Liver (tissue), 9 donors: Measurements from ENCODE around the gene VAC14. TPM values are rescaled to one million over a fixed set of nuclear protein-coding genes. Genes with fewer than 3 reads are reported as not detected.

Source experiments
- DNase-seq: peaks from one replicate; pipeline ENCODE4 v3.0.0-alpha.2; 2017; ENCODE audit warnings: low spot score
- H3K27ac ChIP-seq, 2 donors: one replicate each; pipeline ENCODE4 v1.7.0; 2013; ENCODE audit warnings: inconsistent platforms in 2 of 2, low read length in 2 of 2, control low read depth in 1 of 2, low read depth in 1 of 2, mild to moderate bottlenecking in 1 of 2
- H3K27me3 ChIP-seq, 4 donors: one replicate each; pipeline versions ENCODE4 v1.6.1 to v1.7.0; 2013; ENCODE audit warnings: low read length in 3 of 4, inconsistent platforms in 1 of 4, mild to moderate bottlenecking in 1 of 4, moderate library complexity in 1 of 4; ENCODE audit not compliant: control insufficient read depth in 4 of 4, insufficient read depth in 4 of 4
- H3K36me3 ChIP-seq, 4 donors: one replicate each; pipeline versions ENCODE4 v1.6.1 to v1.7.0; 2013; ENCODE audit warnings: low read length in 3 of 4, mild to moderate bottlenecking in 3 of 4, low read depth in 1 of 4, moderate library complexity in 1 of 4; ENCODE audit not compliant: control insufficient read depth in 4 of 4, insufficient read depth in 3 of 4
- H3K4me1 ChIP-seq, 4 donors: one replicate each; pipeline versions ENCODE4 v1.6.1 to v1.7.0; 2013; ENCODE audit warnings: low read length in 3 of 4, mild to moderate bottlenecking in 3 of 4, moderate library complexity in 1 of 4; ENCODE audit not compliant: control insufficient read depth in 4 of 4, insufficient read depth in 4 of 4
- H3K4me3 ChIP-seq, 3 donors: one replicate each; pipeline versions ENCODE4 v1.6.1 to v1.7.0; 2013; ENCODE audit warnings: low read length in 3 of 3, control low read depth in 1 of 3, low read depth in 1 of 3, mild to moderate bottlenecking in 1 of 3
- H3K9ac ChIP-seq, 2 donors: one replicate each; pipeline ENCODE4 v1.7.0; 2013; ENCODE audit warnings: low read length in 2 of 2, mild to moderate bottlenecking in 2 of 2, moderate library complexity in 2 of 2, control low read depth in 1 of 2, low read depth in 1 of 2
- H3K9me3 ChIP-seq, 4 donors: one replicate each; pipeline versions ENCODE4 v1.6.1 to v1.7.0; 2013; ENCODE audit warnings: low read length in 3 of 4; ENCODE audit not compliant: control insufficient read depth in 4 of 4
- EGR1 ChIP-seq, 2 donors: IDR thresholded peaks; 2 replicates each; pipeline ENCODE4 v1.6.1; 2016 to 2018; ENCODE audit warnings: antibody characterized with exemption in 2 of 2, low read depth in 2 of 2
- FOXA1 ChIP-seq: IDR thresholded peaks from 2 replicates; pipeline ENCODE4 v1.6.1; 2016; ENCODE audit warnings: antibody characterized with exemption
- FOXA2 ChIP-seq: IDR thresholded peaks from 2 replicates; pipeline ENCODE4 v1.6.1; 2016; ENCODE audit warnings: antibody characterized with exemption
- HNF4A ChIP-seq, 2 donors: conservative IDR thresholded peaks; 2 replicates each; pipeline ENCODE4 v1.6.1; 2016; ENCODE audit warnings: antibody characterized with exemption in 2 of 2, mild to moderate bottlenecking in 2 of 2
- HNF4G ChIP-seq: IDR thresholded peaks from 2 replicates; pipeline ENCODE4 v1.6.1; 2016; ENCODE audit warnings: antibody characterized with exemption
- JUND ChIP-seq, 2 donors: IDR thresholded peaks; 2 replicates each; pipeline ENCODE4 v1.6.1; 2016; ENCODE audit warnings: antibody characterized with exemption in 2 of 2
- RAD21 ChIP-seq, 2 donors: IDR thresholded peaks; 2 replicates each; pipeline ENCODE4 v1.6.1; 2016; ENCODE audit warnings: antibody characterized with exemption in 2 of 2, mild to moderate bottlenecking in 2 of 2
- RXRA ChIP-seq, 2 donors: IDR thresholded peaks; 2 replicates each; pipeline ENCODE4 v1.6.1; 2017 to 2018; ENCODE audit warnings: antibody characterized with exemption in 2 of 2, mild to moderate bottlenecking in 1 of 2
- SP1 ChIP-seq: IDR thresholded peaks from 2 replicates; pipeline ENCODE4 v1.6.1; 2018; ENCODE audit warnings: antibody characterized with exemption, mild to moderate bottlenecking
- TAF1 ChIP-seq: conservative IDR thresholded peaks from 2 replicates; pipeline ENCODE4 v1.6.1; 2016; ENCODE audit warnings: antibody characterized with exemption, mild to moderate bottlenecking
- YY1 ChIP-seq: IDR thresholded peaks from 2 replicates; pipeline ENCODE4 v1.6.1; 2016; ENCODE audit warnings: antibody characterized with exemption, mild to moderate bottlenecking
- ZBTB33 ChIP-seq: IDR thresholded peaks from 2 replicates; pipeline ENCODE4 v1.6.1; 2016; ENCODE audit warnings: antibody characterized with exemption
- WGBS: extraction: QIAGEN DNeasy Blood & Tissue Kit; methylation state at CpG from one replicate; pipeline ENCODE4 v1.1.7; 2013; 5-methylcytosine and 5-hydroxymethylcytosine counted together
- polyA plus RNA-seq, 2 donors: library from polyadenylated mRNA; stranded (reverse) in 1 of 2; unstranded in 1 of 2; fragments of 200-250 nt in 1 of 2; fragments of >200 nt in 1 of 2; fragmentation: Nextera tagmentation in 1 of 2; extraction: Ambion mirVana in 1 of 2; gene quantifications; one replicate each; pipeline versions ENCODE4 v1.2.1 to v1.2.3, GENCODE V29; 2013 to 2015
- total RNA-seq, 2 donors: library from RNA; depleted of rRNA; stranded (reverse); fragments of >200 nt; gene quantifications; one replicate each; pipeline ENCODE4 v1.2.3, GENCODE V29; 2014
- TF ChIP-seq, protein P1 (sequence below): IDR thresholded peaks from 2 replicates; pipeline ENCODE4 v1.6.1; 2016; ENCODE audit warnings: antibody characterized with exemption
- TF ChIP-seq, protein P2 (sequence below): IDR thresholded peaks from 2 replicates; pipeline ENCODE4 v1.6.1; 2016; ENCODE audit warnings: antibody characterized with exemption
- TF ChIP-seq, protein P3 (sequence below): fragments of 150-350 bp; IDR thresholded peaks from 2 replicates; pipeline ENCODE4 v1.5.1; 2017; ENCODE audit warnings: improper control_type of control experiment, low read depth, low read length; ENCODE audit not compliant: missing input control
- TF ChIP-seq, protein P4 (sequence below): IDR thresholded peaks from 2 replicates; pipeline ENCODE4 v1.6.1; 2016; ENCODE audit warnings: antibody characterized with exemption, mild to moderate bottlenecking
- donor health status: healthy.
- donor health status: healthy.
- donor health status: healthy.
- donor health status: healthy.
- donor health status: healthy.

VAC14 gene
- total and polyA plus RNA-seq, 4 donors, result 16.7 to 29.8 (median 20.5) TPM

- no peaks in the 10 kb centered on the region for H3K27me3 ChIP-seq
- no peak overlapping the region for H3K4me3 ChIP-seq
- no peak overlapping the region for H3K27ac ChIP-seq
- TF ChIP-seq HNF4G, result no peak
- no peak for TF ChIP-seq JUND (IDR thresholded peaks at IDR 0.05)
- TF ChIP-seq YY1, result no peak
- TF ChIP-seq ZBTB33, result no peak
- TF ChIP-seq, protein P1, sequence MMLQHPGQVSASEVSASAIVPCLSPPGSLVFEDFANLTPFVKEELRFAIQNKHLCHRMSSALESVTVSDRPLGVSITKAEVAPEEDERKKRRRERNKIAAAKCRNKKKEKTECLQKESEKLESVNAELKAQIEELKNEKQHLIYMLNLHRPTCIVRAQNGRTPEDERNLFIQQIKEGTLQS, result no peak
- TF ChIP-seq FOXA2, result no peak
- TF ChIP-seq RAD21 (IDR thresholded peaks at IDR 0.05), result no peak
- no peak for TF ChIP-seq HNF4A (conservative IDR thresholded peaks at IDR 0.05)
- TF ChIP-seq SP1, result no peak
- no peak for TF ChIP-seq TAF1
- TF ChIP-seq, protein P2, sequence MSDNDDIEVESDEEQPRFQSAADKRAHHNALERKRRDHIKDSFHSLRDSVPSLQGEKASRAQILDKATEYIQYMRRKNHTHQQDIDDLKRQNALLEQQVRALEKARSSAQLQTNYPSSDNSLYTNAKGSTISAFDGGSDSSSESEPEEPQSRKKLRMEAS, result no peak
- TF ChIP-seq, protein P3, sequence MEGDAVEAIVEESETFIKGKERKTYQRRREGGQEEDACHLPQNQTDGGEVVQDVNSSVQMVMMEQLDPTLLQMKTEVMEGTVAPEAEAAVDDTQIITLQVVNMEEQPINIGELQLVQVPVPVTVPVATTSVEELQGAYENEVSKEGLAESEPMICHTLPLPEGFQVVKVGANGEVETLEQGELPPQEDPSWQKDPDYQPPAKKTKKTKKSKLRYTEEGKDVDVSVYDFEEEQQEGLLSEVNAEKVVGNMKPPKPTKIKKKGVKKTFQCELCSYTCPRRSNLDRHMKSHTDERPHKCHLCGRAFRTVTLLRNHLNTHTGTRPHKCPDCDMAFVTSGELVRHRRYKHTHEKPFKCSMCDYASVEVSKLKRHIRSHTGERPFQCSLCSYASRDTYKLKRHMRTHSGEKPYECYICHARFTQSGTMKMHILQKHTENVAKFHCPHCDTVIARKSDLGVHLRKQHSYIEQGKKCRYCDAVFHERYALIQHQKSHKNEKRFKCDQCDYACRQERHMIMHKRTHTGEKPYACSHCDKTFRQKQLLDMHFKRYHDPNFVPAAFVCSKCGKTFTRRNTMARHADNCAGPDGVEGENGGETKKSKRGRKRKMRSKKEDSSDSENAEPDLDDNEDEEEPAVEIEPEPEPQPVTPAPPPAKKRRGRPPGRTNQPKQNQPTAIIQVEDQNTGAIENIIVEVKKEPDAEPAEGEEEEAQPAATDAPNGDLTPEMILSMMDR, result no peak
- TF ChIP-seq, protein P4, sequence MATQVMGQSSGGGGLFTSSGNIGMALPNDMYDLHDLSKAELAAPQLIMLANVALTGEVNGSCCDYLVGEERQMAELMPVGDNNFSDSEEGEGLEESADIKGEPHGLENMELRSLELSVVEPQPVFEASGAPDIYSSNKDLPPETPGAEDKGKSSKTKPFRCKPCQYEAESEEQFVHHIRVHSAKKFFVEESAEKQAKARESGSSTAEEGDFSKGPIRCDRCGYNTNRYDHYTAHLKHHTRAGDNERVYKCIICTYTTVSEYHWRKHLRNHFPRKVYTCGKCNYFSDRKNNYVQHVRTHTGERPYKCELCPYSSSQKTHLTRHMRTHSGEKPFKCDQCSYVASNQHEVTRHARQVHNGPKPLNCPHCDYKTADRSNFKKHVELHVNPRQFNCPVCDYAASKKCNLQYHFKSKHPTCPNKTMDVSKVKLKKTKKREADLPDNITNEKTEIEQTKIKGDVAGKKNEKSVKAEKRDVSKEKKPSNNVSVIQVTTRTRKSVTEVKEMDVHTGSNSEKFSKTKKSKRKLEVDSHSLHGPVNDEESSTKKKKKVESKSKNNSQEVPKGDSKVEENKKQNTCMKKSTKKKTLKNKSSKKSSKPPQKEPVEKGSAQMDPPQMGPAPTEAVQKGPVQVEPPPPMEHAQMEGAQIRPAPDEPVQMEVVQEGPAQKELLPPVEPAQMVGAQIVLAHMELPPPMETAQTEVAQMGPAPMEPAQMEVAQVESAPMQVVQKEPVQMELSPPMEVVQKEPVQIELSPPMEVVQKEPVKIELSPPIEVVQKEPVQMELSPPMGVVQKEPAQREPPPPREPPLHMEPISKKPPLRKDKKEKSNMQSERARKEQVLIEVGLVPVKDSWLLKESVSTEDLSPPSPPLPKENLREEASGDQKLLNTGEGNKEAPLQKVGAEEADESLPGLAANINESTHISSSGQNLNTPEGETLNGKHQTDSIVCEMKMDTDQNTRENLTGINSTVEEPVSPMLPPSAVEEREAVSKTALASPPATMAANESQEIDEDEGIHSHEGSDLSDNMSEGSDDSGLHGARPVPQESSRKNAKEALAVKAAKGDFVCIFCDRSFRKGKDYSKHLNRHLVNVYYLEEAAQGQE, result no peak
- WGBS, result 94% methylated on average over 10 of the region's 10 CpGs
- no peak overlapping the region for H3K9ac ChIP-seq
- H3K36me3 ChIP-seq, result no peaks in the 10 kb centered on the region
- H3K9me3 ChIP-seq, result no peaks in the 10 kb centered on the region
- peaks cover 29 to 51% (median 43%) of the 10 kb centered on the region in 4 donors for H3K4me1 ChIP-seq
- DNase-seq, result no peak
These were observed 87.1 kb downstream of the VAC14 start for GRCh38 chr16:70713824-70714223.

GRCh38 chr16:70713342-70713741 is 87.6 kb downstream of the VAC14 start:
- Histone ChIP-seq H3K27ac (no peak overlapping the region), H3K36me3 (no peaks in the 10 kb centered on the region)
- WGBS, result 84% methylated on average over 5 of the region's 5 CpGs
- no peak for TF ChIP-seq YY1
- TF ChIP-seq RXRA (IDR thresholded peaks at IDR 0.05), result no peak
- TF ChIP-seq, protein P4, result no peak
- TF ChIP-seq SP1, result no peak
- no peak for TF ChIP-seq HNF4A (conservative IDR thresholded peaks at IDR 0.05)
- no peak for TF ChIP-seq HNF4G
- no peak for TF ChIP-seq FOXA1
- no peak for TF ChIP-seq EGR1 (IDR thresholded peaks at IDR 0.05; ENCODE audit: low read depth in 2 of 2)
- TF ChIP-seq JUND (IDR thresholded peaks at IDR 0.05), result no peak
- no peak for TF ChIP-seq TAF1
- TF ChIP-seq RAD21 (IDR thresholded peaks at IDR 0.05), result no peak
- TF ChIP-seq ZBTB33, result no peak
- no peak for TF ChIP-seq FOXA2

More at GRCh38 chr16:70713342-70713741, 87.6 kb downstream of the VAC14 start:
- Histone ChIP-seq H3K27me3 (no peaks in the 10 kb centered on the region), H3K9ac (no peak overlapping the region), H3K9me3 (no peaks in the 10 kb centered on the region), H3K4me1 (peaks cover 29 to 53% (median 43%) of the 10 kb centered on the region in 4 donors), H3K4me3 (no peak overlapping the region)
- no peak for DNase-seq
